ENCODE data around the gene SLK. TPM values are rescaled to one million over a fixed set of nuclear protein-coding genes. Genes with fewer than 3 reads are reported as not detected.

Gene SLK
- total RNA-seq, 2 experiments from 2014 or later = 31.2 to 32.6 TPM

DNA sequence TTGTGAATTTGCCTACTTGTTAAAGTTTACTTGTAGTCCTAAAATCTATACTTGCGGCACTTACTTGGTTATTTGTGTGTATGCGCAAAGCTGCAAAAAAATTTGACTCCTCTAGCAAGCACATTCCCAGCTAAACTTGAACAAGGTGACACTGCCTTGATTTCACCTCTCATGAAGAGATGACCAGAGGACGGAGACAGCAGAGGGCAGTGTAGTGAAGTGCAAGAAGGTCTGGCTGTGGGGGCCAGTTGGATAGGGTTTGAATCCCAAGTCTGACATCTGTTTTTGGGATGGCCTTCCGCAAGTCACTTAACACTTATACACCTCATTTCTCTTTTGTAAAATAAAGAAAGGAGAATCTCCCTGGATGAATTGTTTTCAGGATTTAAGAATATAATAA is 15.7 kb downstream of the SLK start:
- H3K27me3 Mint-ChIP-seq = no peaks in the 10 kb centered on the region
- peaks cover 9% of the 10 kb centered on the region for H3K36me3 Mint-ChIP-seq
- H3K27ac Mint-ChIP-seq = peak overlapping the region; percentile 81
- CTCF ChIA-PET = interaction anchor here (0.8 to 2.4 kb wide), 10 partner anchors 8 to 139 kb away, joined by 3 to 10 read pairs (median 4); partner anchors contain the start of gene SFR1
- DNase-seq (no peak), ATAC-seq (no peak)
- no peaks in the 10 kb centered on the region for H3K9me3 Mint-ChIP-seq (ENCODE audit: low read depth)
- H3K4me1 Mint-ChIP-seq = peaks cover 66% of the 10 kb centered on the region
- no peak overlapping the region for H3K4me3 Mint-ChIP-seq

DNA sequence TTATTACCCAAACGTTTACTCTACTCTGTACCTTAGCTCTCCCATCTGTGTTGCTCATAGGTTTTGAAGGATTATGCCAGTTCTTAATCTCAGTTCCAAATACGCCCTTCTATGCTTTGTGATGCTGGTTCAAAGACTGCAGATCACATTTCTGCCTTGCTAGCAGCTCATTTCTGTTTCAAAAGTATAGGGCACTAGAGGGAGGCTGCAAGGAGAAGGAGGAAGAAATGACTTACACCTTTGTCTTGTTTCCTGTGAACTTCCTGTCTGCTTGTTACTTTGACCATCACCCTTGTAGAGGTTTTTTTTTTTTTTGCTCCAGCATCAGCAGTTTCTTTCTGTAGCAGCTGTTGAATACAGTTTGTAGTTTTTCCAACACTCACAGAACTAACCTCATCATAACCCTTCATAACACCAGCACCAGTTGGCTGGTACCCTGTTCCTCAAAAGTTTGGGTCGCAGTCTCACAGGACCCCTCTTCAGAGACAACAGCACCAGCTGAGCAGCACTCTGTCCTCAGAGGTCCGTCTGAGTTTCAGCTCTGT is 16.5 kb downstream of the SLK start:
- Mint-ChIP-seq H3K4me3 (peak overlapping the region; percentile 55), H3K36me3 (peaks cover 9% of the 10 kb centered on the region)
- peak; percentile 95 for ATAC-seq

DNA sequence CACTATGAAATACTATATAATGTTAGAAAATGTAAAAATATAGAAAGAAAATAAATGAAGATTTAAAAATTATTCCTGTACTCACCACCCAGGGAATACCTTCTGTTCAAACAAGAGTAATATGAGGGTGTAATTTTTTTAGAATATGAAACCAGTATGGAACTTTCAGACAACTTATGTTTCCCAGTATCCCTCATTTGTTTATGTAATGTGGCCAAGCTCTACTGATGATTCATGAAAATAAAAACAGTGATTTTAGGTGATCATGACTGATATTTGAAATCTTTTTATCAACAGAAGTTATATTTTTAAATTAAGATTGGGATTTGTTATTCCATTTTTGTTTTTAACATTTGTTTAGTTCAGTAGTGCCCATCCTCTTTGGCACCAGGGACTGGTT is 18.8 kb downstream of the SLK start:
- no peak for ATAC-seq
- Mint-ChIP-seq H3K27ac (no peak overlapping the region), H3K4me1 (peaks cover 74% of the 10 kb centered on the region), H3K9me3 (ENCODE audit: low read depth) (no peaks in the 10 kb centered on the region), H3K27me3 (no peaks in the 10 kb centered on the region), H3K4me3 (no peak overlapping the region), H3K36me3 (peaks cover 10% of the 10 kb centered on the region)
- no peak for DNase-seq
- CTCF ChIA-PET = interaction anchor here (0.7 kb wide), 1 partner anchor 17 kb away, joined by 3 read pairs; no protein-coding TSS in a partner anchor

More for the DNA sequence above, 16.5 kb downstream of the SLK start:
- Mint-ChIP-seq H3K27ac (peak overlapping the region; percentile 81), H3K4me1 (peaks cover 69% of the 10 kb centered on the region), H3K9me3 (ENCODE audit: low read depth) (no peaks in the 10 kb centered on the region), H3K27me3 (no peaks in the 10 kb centered on the region)
- CTCF ChIA-PET = interaction anchor here (0.8 to 2.4 kb wide), 13 partner anchors 8 to 140 kb away, joined by 3 to 10 read pairs (median 3); partner anchors contain the start of gene SFR1
- DNase-seq = no peak

DNA sequence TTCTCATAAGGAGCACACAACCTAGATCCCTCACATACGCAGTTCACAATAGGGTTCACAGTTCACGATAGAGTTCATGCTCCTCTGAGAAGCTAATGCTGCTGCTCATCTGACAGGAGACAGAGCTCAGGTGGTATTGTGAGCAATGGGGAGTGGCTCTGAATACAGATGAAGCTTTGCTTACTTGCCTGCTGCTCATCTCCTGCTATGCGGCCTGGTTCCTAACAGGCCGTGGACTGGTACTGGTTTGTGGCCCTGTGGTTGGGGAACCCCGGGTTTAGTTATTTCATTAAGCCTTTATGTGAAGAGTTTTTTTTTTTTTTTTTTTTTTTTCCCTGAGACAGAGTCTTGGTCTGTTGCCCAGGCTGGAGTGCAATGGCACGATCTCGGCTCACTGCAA is 19.4 kb downstream of the SLK start:
- Mint-ChIP-seq H3K27ac (peak overlapping the region; percentile 20), H3K27me3 (no peaks in the 10 kb centered on the region), H3K4me1 (peaks cover 69% of the 10 kb centered on the region), H3K9me3 (ENCODE audit: low read depth) (no peaks in the 10 kb centered on the region), H3K4me3 (no peak overlapping the region), H3K36me3 (peaks cover 13% of the 10 kb centered on the region)
- CTCF ChIA-PET = interaction anchor here (0.7 to 0.9 kb wide), 2 partner anchors 135 to 290 kb away, joined by 3 to 5 read pairs; partner anchors contain the start of gene SFR1
- DNase-seq (peak; percentile 57), ATAC-seq (peak; percentile 24)

DNA sequence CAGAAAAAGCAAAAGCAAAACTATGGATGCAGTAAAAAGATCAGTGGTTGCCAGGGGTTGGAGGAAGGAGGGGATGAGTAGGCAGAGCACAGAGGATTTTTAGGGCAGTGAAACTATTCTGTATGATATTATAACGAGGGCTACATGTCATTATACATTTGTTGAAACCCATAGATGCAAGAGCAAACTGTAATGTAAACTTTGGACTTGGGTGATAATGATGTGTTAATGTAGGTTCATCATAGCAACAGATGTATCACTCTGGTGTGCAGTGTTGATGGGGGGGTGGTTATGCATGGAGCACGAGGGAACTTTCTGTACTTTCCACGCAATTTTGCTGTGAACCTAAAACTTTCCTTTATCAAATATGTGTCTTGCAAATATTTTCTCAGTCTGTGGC is 23.2 kb downstream of the SLK start:
- Mint-ChIP-seq H3K27me3 (no peaks in the 10 kb centered on the region), H3K36me3 (peaks cover 29% of the 10 kb centered on the region), H3K27ac (peak overlapping the region; percentile 2), H3K9me3 (ENCODE audit: low read depth) (no peaks in the 10 kb centered on the region), H3K4me1 (peaks cover 41% of the 10 kb centered on the region), H3K4me3 (no peak overlapping the region)
- no peak for ATAC-seq
- CTCF ChIA-PET = interaction anchor here (0.9 to 1.2 kb wide), 2 partner anchors 83 to 102 kb away, joined by 3 read pairs; no protein-coding TSS in a partner anchor
- DNase-seq = no peak

DNA sequence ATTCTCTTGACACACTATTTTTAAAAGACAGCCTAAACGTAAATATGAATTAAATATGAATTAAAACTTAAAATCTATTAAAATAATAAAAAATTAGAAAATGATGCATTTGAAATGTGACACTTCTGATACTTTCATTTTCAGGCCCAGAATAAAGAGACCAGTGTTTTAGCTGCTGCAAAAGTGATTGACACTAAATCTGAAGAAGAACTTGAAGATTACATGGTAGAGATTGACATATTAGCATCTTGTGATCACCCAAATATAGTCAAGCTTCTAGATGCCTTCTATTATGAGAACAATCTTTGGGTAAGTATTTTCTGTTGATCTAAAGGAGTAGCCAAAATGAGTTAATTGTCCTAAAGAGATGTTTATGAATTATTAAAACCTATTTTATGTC is 23.6 kb downstream of the SLK start:
- CTCF ChIA-PET = interaction anchor here (0.8 to 1.2 kb wide), 2 partner anchors 83 to 278 kb away, joined by 3 read pairs; no protein-coding TSS in a partner anchor
- Mint-ChIP-seq H3K4me3 (no peak overlapping the region), H3K36me3 (peaks cover 30% of the 10 kb centered on the region), H3K27ac (no peak overlapping the region), H3K27me3 (no peaks in the 10 kb centered on the region), H3K9me3 (ENCODE audit: low read depth) (no peaks in the 10 kb centered on the region), H3K4me1 (peaks cover 38% of the 10 kb centered on the region)
- DNase-seq (no peak), ATAC-seq (no peak)

DNA sequence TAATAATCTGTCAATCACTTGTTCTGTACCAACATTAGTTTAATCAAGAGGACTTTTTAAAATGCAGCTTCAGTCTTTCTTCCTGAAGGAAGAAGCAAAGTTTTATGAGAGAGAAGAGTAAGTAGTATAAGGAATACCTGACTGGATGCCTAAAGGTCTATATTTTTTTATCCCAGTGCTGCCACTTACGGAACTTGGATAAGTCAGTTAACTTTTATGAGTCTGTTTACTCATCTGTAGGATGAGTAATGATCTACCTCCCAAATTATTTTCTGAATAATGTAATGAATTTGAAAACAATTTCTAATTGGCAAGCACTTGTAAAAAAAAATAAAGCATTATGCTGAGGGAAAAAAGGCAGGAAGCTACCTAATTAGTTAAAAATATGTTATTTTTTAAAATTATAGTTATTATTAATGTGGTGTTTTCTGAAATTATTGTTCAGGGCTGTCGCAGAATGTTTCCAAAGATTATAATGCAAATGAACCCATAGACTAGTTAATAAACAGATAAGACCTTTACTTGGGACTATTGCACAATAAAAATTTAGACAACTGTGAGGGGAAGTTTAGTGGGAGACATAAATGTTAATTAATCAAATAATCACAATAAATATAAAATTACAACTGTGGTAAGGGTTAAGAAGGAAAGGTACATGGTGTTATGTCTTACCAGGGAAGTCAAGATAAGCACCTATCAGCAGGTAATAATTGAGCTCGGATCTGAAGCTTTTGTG is 24.6 kb downstream of the SLK start:
- DNase-seq (no peak), ATAC-seq (no peak)
- H3K27me3 Mint-ChIP-seq = no peaks in the 10 kb centered on the region
- peaks cover 37% of the 10 kb centered on the region for H3K36me3 Mint-ChIP-seq
- H3K9me3 Mint-ChIP-seq (ENCODE audit: low read depth) = no peaks in the 10 kb centered on the region
- CTCF ChIA-PET = interaction anchor here (0.8 to 1.2 kb wide), 3 partner anchors 21 to 279 kb away, joined by 3 read pairs; no protein-coding TSS in a partner anchor
- H3K4me3 Mint-ChIP-seq = no peak overlapping the region
- no peak overlapping the region for H3K27ac Mint-ChIP-seq
- H3K4me1 Mint-ChIP-seq = peaks cover 30% of the 10 kb centered on the region

DNA sequence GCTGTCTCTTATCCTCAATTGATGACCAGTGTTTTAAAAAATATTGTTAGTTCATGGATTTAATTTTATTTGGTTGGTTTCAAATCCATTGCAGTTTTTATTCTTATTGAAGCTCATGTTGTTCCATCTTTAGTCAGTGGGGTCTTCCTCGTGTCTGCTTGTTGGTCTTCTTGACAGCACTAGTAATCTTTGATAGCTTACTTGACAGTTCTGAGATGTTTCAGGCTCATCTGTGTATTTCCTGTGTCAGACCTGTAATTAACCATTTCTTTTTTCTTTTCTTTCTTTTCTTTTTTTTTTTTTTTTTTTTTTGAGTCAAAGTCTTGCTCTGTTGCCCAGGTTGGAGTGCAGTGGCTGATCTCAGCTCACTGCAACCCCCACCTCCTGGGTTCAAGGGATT is 28.2 kb downstream of the SLK start:
- ATAC-seq (no peak), DNase-seq (no peak)
- CTCF ChIA-PET = interaction anchor here (0.7 to 1.0 kb wide), 3 partner anchors 12 to 126 kb away, joined by 3 to 4 read pairs (median 3); partner anchors contain the start of gene SFR1
- H3K4me3 Mint-ChIP-seq = no peak overlapping the region
- H3K9me3 Mint-ChIP-seq (ENCODE audit: low read depth) = no peaks in the 10 kb centered on the region
- peaks cover 19% of the 10 kb centered on the region for H3K4me1 Mint-ChIP-seq
- peaks cover 50% of the 10 kb centered on the region for H3K36me3 Mint-ChIP-seq
- no peak overlapping the region for H3K27ac Mint-ChIP-seq
- no peaks in the 10 kb centered on the region for H3K27me3 Mint-ChIP-seq

DNA sequence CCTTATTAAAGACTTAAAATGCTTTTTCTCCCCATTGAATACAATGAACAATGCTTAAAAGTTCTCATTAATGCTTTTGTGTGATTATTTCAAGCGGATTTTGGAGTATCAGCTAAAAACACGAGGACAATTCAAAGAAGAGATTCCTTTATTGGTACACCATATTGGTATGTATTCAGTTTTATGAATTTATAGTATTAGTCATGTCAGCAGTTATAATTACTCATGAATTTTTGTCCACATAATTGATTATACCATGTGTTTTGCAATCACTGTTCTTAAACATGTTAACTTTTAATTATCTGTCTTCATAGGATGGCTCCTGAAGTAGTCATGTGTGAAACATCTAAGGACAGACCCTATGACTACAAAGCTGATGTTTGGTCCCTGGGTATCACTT is 31.9 kb downstream of the SLK start:
- Mint-ChIP-seq H3K4me3 (no peak overlapping the region), H3K27me3 (no peaks in the 10 kb centered on the region), H3K36me3 (peaks cover 57% of the 10 kb centered on the region), H3K4me1 (peaks cover 19% of the 10 kb centered on the region), H3K9me3 (ENCODE audit: low read depth) (no peaks in the 10 kb centered on the region), H3K27ac (no peak overlapping the region)
- no peak for DNase-seq
- ATAC-seq = no peak
- CTCF ChIA-PET = interaction anchor here (1.2 kb wide), 1 partner anchor 111 kb away, joined by 3 read pairs; no protein-coding TSS in a partner anchor

DNA sequence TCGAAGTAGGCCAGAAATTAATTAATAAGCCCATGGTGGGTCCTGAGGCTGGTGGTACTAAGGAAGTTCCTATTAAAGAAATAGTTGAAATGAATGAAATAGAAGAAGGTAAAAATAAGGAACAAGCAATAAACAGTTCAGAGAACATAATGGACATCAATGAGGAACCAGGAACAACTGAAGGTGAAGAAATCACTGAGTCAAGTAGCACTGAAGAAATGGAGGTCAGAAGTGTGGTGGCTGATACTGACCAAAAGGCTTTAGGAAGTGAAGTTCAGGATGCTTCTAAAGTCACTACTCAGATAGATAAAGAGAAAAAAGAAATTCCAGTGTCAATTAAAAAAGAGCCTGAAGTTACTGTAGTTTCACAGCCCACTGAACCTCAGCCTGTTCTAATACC is 36.0 kb downstream of the SLK start:
- Mint-ChIP-seq H3K4me3 (no peak overlapping the region), H3K36me3 (peaks cover 42% of the 10 kb centered on the region), H3K9me3 (ENCODE audit: low read depth) (no peaks in the 10 kb centered on the region), H3K27me3 (no peaks in the 10 kb centered on the region), H3K4me1 (peaks cover 18% of the 10 kb centered on the region), H3K27ac (no peak overlapping the region)
- CTCF ChIA-PET = no interaction called here
- DNase-seq (no peak), ATAC-seq (no peak)

DNA sequence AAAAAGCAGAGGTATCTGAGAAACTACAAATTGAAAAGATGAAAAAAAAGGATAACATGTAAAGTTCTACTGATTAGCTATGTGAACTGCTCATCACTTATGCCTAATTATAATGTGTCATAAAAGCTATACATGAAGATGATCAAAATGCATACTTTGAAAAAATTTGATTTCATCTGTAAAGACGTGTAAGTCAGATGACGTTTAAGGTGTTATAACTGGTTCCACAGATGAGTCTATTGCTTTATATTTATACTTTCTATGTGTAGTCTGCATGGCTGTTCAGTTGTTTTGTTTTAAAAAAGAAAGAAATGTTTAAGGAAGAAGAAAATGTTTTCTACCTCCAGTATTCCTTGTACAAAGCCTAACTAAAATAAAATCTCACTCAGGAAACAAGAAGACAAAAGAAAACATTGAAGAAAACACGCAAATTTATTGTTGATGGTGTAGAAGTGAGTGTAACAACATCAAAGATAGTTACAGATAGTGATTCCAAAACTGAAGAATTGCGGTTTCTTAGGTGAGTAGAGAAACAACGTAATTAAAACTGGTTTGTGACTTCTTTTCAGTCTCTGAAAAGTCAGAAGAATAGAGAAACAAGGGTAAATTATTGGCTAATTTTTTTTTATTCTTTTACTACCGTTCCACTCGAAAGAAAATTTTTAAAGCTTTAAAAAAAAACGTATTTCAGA is 38.4 kb downstream of the SLK start:
- ATAC-seq (no peak), DNase-seq (no peak)
- H3K27ac Mint-ChIP-seq = peak overlapping the region; percentile 67
- H3K27me3 Mint-ChIP-seq = no peaks in the 10 kb centered on the region
- peaks cover 39% of the 10 kb centered on the region for H3K36me3 Mint-ChIP-seq
- no peak overlapping the region for H3K4me3 Mint-ChIP-seq
- no peaks in the 10 kb centered on the region for H3K9me3 Mint-ChIP-seq (ENCODE audit: low read depth)
- CTCF ChIA-PET = interaction anchor here (1.3 to 1.6 kb wide), 2 partner anchors 10 to 116 kb away, joined by 3 to 5 read pairs; partner anchors contain the start of gene SFR1
- H3K4me1 Mint-ChIP-seq = peaks cover 18% of the 10 kb centered on the region

DNA sequence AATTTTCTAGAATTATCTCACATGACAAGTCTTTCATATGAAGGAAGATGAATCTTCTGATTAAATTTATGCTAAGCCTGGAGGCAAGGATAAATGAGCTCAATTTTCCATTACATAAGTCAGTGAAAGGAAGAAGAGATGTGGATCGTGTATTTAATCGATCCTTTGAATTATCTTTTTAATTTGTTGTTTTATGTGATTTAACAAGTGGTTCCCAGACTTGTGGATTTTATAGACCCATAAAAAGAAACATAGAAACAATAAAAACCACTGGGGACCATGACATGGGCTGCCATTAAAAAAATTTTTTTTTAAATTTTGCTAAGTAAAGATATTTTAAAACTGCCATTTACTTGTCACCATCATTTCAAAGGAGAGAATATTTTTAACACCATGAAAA is 45.0 kb downstream of the SLK start:
- Mint-ChIP-seq H3K27ac (no peak overlapping the region), H3K4me1 (peaks cover 3% of the 10 kb centered on the region), H3K36me3 (peaks cover 23% of the 10 kb centered on the region), H3K27me3 (no peaks in the 10 kb centered on the region), H3K4me3 (no peak overlapping the region), H3K9me3 (ENCODE audit: low read depth) (no peaks in the 10 kb centered on the region)
- DNase-seq (no peak), ATAC-seq (no peak)
- CTCF ChIA-PET = interaction anchor here (0.9 kb wide), 1 partner anchor 9 kb away, joined by 3 read pairs; no protein-coding TSS in a partner anchor

DNA sequence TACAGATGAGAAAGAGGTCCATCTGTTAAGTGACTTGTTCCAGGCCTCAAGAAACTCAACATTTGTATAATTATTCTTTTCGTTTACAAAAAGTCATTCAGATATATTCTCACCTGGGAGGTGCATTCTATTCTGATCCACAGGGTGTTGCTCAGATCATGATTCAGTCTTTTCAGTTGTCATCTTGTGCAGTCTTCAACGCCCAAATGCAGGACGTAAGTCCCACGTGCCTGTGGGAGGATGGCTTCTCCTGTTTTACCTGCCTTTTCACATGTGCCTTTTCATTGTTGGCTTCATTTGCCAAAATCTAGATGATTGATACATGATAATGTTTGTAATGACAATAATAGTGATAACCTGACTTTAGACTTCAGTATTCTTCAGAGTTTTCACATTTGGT is 46.5 kb downstream of the SLK start:
- H3K27ac Mint-ChIP-seq = no peak overlapping the region
- H3K4me3 Mint-ChIP-seq = no peak overlapping the region
- peaks cover 26% of the 10 kb centered on the region for H3K36me3 Mint-ChIP-seq
- DNase-seq (no peak), ATAC-seq (no peak)
- CTCF ChIA-PET = no interaction called here
- no peaks in the 10 kb centered on the region for H3K27me3 Mint-ChIP-seq
- peaks cover 7% of the 10 kb centered on the region for H3K4me1 Mint-ChIP-seq
- H3K9me3 Mint-ChIP-seq (ENCODE audit: low read depth) = no peaks in the 10 kb centered on the region

Data from activated CD8-positive, alpha-beta memory T cell treated with anti-CD3 and anti-CD28 coated beads, Interleukin-2, amount 10 ng/mL, durations not matched to agents 7 days and 5 days (primary cell).